ENCODE data around the gene ADGRV1. TPM values are rescaled to one million over a fixed set of nuclear protein-coding genes. Genes with fewer than 3 reads are reported as not detected.

ADGRV1 gene
- polyA plus RNA-seq, 3 donors, result 0.18 to 0.33 TPM; not detected in 1

DNA sequence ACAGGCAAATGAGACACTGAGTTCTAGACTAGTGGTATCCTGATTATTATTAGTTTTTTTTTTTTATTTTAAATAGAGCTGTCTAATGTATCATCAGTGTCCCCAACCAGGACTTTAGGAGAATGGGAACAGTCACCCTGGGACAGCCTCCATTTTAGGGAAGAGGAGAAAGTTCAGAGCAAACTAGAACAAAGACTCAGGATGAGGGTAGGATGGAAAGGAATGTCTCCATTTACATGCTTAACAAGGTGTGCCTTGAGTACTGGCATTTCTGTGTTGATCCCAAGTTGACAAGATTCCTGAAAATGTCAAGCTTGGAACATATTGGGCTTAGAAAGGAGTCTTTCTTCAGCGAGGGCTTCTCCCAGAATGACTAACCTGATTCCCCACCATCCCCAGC is 601.0 kb downstream of the ADGRV1 start:
- WGBS (ENCODE audit: insufficient coverage), result no CpG with 5 or more reads among the region's 1 CpG
- Histone ChIP-seq H3K9me3 (replicated peaks in 1 of 2; ENCODE audit: control insufficient read depth in 1 of 2, insufficient read depth in 1 of 2, low read length in 2 of 2) (no peaks in the 10 kb centered on the region), H3K79me2 (ENCODE audit: insufficient read depth, low read length) (no peaks in the 10 kb centered on the region), H3K27ac (ENCODE audit: low read depth in 1 of 2, low read length in 2 of 2) (no peak overlapping the region), H2AFZ (ENCODE audit: insufficient read depth, low read depth, low read length, poor library complexity, severe bottlenecking) (no peak overlapping the region), H3K27me3 (ENCODE audit: control insufficient read depth in 2 of 2, insufficient read depth in 2 of 2, low read length in 2 of 2) (no peaks in the 10 kb centered on the region), H3K4me3 (replicated peaks in 1 of 3; ENCODE audit: low read depth in 2 of 3, low read length in 3 of 3) (no peak overlapping the region), H3K4me2 (replicated peaks; ENCODE audit: extremely low read depth, low read length, poor library complexity, severe bottlenecking) (no peak overlapping the region), H3K4me1 (ENCODE audit: control insufficient read depth in 1 of 2, insufficient read depth in 2 of 2, low read length in 2 of 2) (peaks cover 43 to 50% of the 10 kb centered on the region in 2 donors), H4K20me1 (ENCODE audit: insufficient read depth, low read length) (no peaks in the 10 kb centered on the region), H3K9ac (ENCODE audit: insufficient read depth, low read length, poor library complexity, severe bottlenecking) (no peak overlapping the region), H3K36me3 (replicated peaks in 1 of 2; ENCODE audit: control insufficient read depth in 1 of 2, insufficient read depth in 2 of 2, low read length in 2 of 2) (no peaks in the 10 kb centered on the region)
- H3K27me3 Mint-ChIP-seq (ENCODE audit: low read depth in 3 of 3), result peaks cover 0 to 4% (median 0%) of the 10 kb centered on the region in 3 donors
- peaks cover 0 to 2% of the 10 kb centered on the region in 2 donors for H3K36me3 Mint-ChIP-seq
- DNase-seq, result no peak
- H3K27ac Mint-ChIP-seq, result no peak overlapping the region
- intact Hi-C loops (cut with micrococcal nuclease), result loop anchor here (5.0 kb wide), 3 partner anchors 57 to 223 kb away; partner anchors contain the start of gene ARRDC3 (in 1 of the 2)
- H3K9me3 Mint-ChIP-seq, result no peaks in the 10 kb centered on the region
- TF ChIP-seq, protein P1, sequence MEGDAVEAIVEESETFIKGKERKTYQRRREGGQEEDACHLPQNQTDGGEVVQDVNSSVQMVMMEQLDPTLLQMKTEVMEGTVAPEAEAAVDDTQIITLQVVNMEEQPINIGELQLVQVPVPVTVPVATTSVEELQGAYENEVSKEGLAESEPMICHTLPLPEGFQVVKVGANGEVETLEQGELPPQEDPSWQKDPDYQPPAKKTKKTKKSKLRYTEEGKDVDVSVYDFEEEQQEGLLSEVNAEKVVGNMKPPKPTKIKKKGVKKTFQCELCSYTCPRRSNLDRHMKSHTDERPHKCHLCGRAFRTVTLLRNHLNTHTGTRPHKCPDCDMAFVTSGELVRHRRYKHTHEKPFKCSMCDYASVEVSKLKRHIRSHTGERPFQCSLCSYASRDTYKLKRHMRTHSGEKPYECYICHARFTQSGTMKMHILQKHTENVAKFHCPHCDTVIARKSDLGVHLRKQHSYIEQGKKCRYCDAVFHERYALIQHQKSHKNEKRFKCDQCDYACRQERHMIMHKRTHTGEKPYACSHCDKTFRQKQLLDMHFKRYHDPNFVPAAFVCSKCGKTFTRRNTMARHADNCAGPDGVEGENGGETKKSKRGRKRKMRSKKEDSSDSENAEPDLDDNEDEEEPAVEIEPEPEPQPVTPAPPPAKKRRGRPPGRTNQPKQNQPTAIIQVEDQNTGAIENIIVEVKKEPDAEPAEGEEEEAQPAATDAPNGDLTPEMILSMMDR (IDR thresholded peaks at IDR 0.05), result no peak
- H3K4me3 Mint-ChIP-seq, result no peak overlapping the region
- peaks cover 40% of the 10 kb centered on the region for H3K4me1 Mint-ChIP-seq

DNA sequence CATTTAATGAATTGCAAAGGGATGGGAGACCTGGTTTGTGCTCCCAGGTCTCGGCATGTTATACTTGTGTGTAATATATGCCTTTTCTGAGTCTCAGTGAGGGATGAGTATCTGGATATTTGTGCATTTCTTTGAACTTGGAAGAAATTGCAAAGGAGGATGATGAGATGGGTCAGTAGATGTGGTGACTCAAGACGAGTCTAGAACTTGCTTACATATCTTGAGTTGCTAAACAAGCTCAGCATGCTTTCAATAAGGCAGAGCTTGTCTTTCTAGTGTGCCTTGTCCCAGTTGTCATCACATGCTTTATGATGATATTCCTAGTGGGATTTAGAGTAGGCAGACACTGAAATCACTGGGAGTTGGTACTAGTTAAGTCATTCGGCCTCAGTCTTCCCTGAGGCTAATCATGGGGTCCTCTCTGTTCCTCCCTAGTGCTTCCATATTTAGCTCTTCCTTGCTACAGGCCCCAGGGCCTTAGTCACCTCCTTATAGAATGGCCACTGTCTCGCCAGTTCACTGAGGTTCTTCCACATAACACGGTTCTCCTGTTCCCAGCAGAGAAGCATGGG is 602.2 kb downstream of the ADGRV1 start:
- Mint-ChIP-seq H3K27ac (peak overlapping the region; percentile 97 to 100 (median 99)), H3K36me3 (peaks cover 0 to 2% of the 10 kb centered on the region in 2 donors), H3K4me1 (peaks cover 37% of the 10 kb centered on the region), H3K9me3 (no peaks in the 10 kb centered on the region), H3K27me3 (ENCODE audit: low read depth in 3 of 3) (peaks cover 0 to 4% (median 0%) of the 10 kb centered on the region in 3 donors), H3K4me3 (no peak overlapping the region)
- no peaks in the 10 kb centered on the region for H4K20me1 ChIP-seq (ENCODE audit: insufficient read depth, low read length)
- DNase-seq, result no peak
- intact Hi-C loops (cut with micrococcal nuclease), result loop anchor here (5.0 kb wide), 3 partner anchors 58 to 222 kb away; partner anchors contain the start of gene ARRDC3 (in 1 of the 2)
- no peaks in the 10 kb centered on the region for H3K9me3 ChIP-seq (replicated peaks in 1 of 2; ENCODE audit: control insufficient read depth in 1 of 2, insufficient read depth in 1 of 2, low read length in 2 of 2)
- no peaks in the 10 kb centered on the region for H3K36me3 ChIP-seq (replicated peaks in 1 of 2; ENCODE audit: control insufficient read depth in 1 of 2, insufficient read depth in 2 of 2, low read length in 2 of 2)
- no peak overlapping the region for H3K9ac ChIP-seq (ENCODE audit: insufficient read depth, low read length, poor library complexity, severe bottlenecking)
- H3K27ac ChIP-seq (ENCODE audit: low read depth in 1 of 2, low read length in 2 of 2), result peak overlapping the region in 1 of 2 donors; percentile 91
- H3K79me2 ChIP-seq (ENCODE audit: insufficient read depth, low read length), result no peaks in the 10 kb centered on the region
- H3K4me2 ChIP-seq (replicated peaks; ENCODE audit: extremely low read depth, low read length, poor library complexity, severe bottlenecking), result no peak overlapping the region
- H3K4me1 ChIP-seq (ENCODE audit: control insufficient read depth in 1 of 2, insufficient read depth in 2 of 2, low read length in 2 of 2), result peaks cover 41 to 49% of the 10 kb centered on the region in 2 donors
- H2AFZ ChIP-seq (ENCODE audit: insufficient read depth, low read depth, low read length, poor library complexity, severe bottlenecking), result no peak overlapping the region
- 100% methylated on average over 3 of the region's 5 CpGs for WGBS (ENCODE audit: insufficient coverage)
- no peak overlapping the region for H3K4me3 ChIP-seq (replicated peaks in 1 of 3; ENCODE audit: low read depth in 2 of 3, low read length in 3 of 3)
- TF ChIP-seq, protein P1 (IDR thresholded peaks at IDR 0.05), result no peak
- H3K27me3 ChIP-seq (ENCODE audit: control insufficient read depth in 2 of 2, insufficient read depth in 2 of 2, low read length in 2 of 2), result no peaks in the 10 kb centered on the region

Measured in CD14-positive monocyte (primary cell).